CD4-positive, alpha-beta T cell (primary cell): ENCODE data around the gene CLIP2. TPM values are rescaled to one million over a fixed set of nuclear protein-coding genes. Genes with fewer than 3 reads are reported as not detected.

Experiments used
- ATAC-seq: fragments of 200-7000 bp; cut with Tn5 transposase; one replicate; pipeline ENCODE4 v1.10.0; 2022; ENCODE audit warnings: mild to moderate bottlenecking; ENCODE audit not compliant: poor library complexity
- CTCF ChIA-PET: fragments of 350-600 bp; sonication (Branson Sonifier 250); formaldehyde crosslinking; loops from one replicate; lab custom pipeline; 2021; ENCODE audit warnings: antibody characterized with exemption, inconsistent platforms; lab: Charles Lee
- POLR2A ChIA-PET: fragments of 350-600 bp; sonication (Branson Sonifier 250); formaldehyde crosslinking; loops from one replicate; lab custom pipeline; 2021; ENCODE audit warnings: antibody characterized with exemption, inconsistent platforms; lab: Charles Lee
- DNase-seq, 14 experiments: peaks; one replicate each; pipeline ENCODE4 v3.0.0-alpha.2; 2013 to 2020; ENCODE audit warnings: mixed read lengths in 2 of 14
- H3K27ac ChIP-seq, 2 donors: one replicate each; pipeline versions ENCODE4 v1.5.1 to v1.7.0; 2013; ENCODE audit warnings: low read length in 2 of 2, low read depth in 1 of 2, mild to moderate bottlenecking in 1 of 2
- H3K27me3 ChIP-seq, 2 experiments: 1 replicate in 1 of 2; 2 replicates in 1 of 2; pipeline versions ENCODE4 v1.6.1 to v1.7.0; 2013; ENCODE audit warnings: low read length in 2 of 2, control low read depth in 1 of 2, mild to moderate bottlenecking in 1 of 2, moderate library complexity in 1 of 2; ENCODE audit not compliant: insufficient read depth in 2 of 2, control insufficient read depth in 1 of 2
- H3K36me3 ChIP-seq: one replicate; pipeline ENCODE4 v1.6.1; 2013; ENCODE audit warnings: low read length, control low read depth; ENCODE audit not compliant: insufficient read depth
- H3K4me1 ChIP-seq: one replicate; pipeline ENCODE4 v1.6.1; 2013; ENCODE audit warnings: low read length, control low read depth; ENCODE audit not compliant: insufficient read depth
- H3K4me3 ChIP-seq: one replicate; pipeline ENCODE4 v1.5.1; 2013; ENCODE audit warnings: mild to moderate bottlenecking, low read length, moderate library complexity
- H3K9me3 ChIP-seq, 2 experiments: 1 replicate in 1 of 2; 2 replicates in 1 of 2; pipeline versions ENCODE4 v1.6.1 to v1.7.0; 2013; ENCODE audit warnings: low read length in 2 of 2, mild to moderate bottlenecking in 2 of 2, control low read depth in 1 of 2, moderate library complexity in 1 of 2; ENCODE audit not compliant: control insufficient read depth in 1 of 2, insufficient read depth in 1 of 2
- H3K27ac Mint-ChIP-seq: one replicate; pipeline ENCODE4 v1.8.0; 2020; ENCODE audit warnings: mixed read lengths
- H3K27me3 Mint-ChIP-seq: one replicate; pipeline ENCODE4 v1.8.0; 2021; ENCODE audit warnings: mixed read lengths
- H3K36me3 Mint-ChIP-seq: one replicate; pipeline ENCODE4 v1.8.0; 2021; ENCODE audit warnings: low read depth, mixed read lengths
- H3K4me1 Mint-ChIP-seq: one replicate; pipeline ENCODE4 v1.8.0; 2021; ENCODE audit warnings: low read depth, mixed read lengths
- H3K4me3 Mint-ChIP-seq: one replicate; pipeline ENCODE4 v1.8.0; 2020; ENCODE audit warnings: mild to moderate bottlenecking, mixed read lengths
- H3K9me3 Mint-ChIP-seq: one replicate; pipeline ENCODE4 v1.8.0; 2020; ENCODE audit warnings: mixed read lengths
- intact Hi-C, 2 experiments: fragments of 100-400 bp; cut with DNase I in 1 of 2; cut with micrococcal nuclease in 1 of 2; formaldehyde crosslinking; loops; one replicate each; pipeline versions ENCODE4 v1.15.1 to v1.9.0; 2023 to 2025; cut with DNase I, micrococcal nuclease
- total RNA-seq, 174 experiments: library from RNA in 2 of 174; stranded (reverse) in 2 of 174; gene quantifications; one replicate each; pipeline ENCODE4 v1.2.3 and lab custom pipeline; 2021 to 2026
- TF ChIP-seq, protein P1 (sequence below): fragments of 200-600 bp; IDR thresholded peaks from one replicate; pipeline ENCODE4 v1.8.0; 2022; ENCODE audit warnings: antibody characterized with exemption, mild to moderate bottlenecking

The CLIP2 gene
- total RNA-seq, 2 experiments from 2014 or later: 2.4 to 2.7 TPM

DNA sequence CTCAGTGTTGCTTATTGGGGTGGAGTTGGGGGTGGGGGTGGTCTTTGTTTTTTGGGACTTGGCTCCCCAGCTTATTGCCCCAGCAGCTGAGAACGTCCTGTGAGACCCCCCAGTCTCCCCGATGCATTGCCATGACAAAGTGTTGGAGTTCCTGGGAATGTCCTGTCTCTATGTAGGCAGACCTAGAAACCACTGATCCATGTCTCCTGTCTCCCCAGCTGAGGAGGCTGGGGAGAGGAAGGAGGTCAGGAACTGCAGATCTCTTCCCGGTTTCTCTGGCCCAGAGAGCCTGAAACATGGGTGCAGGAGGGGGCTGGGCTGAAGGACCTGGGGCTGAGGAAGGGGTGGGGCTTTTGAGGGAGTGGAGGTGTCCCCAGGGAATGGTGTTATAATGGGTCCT is 84.3 kb downstream of the CLIP2 start:
- intact Hi-C loops: no loop called here
- H3K36me3 Mint-ChIP-seq: no peaks in the 10 kb centered on the region
- TF ChIP-seq, protein P1, sequence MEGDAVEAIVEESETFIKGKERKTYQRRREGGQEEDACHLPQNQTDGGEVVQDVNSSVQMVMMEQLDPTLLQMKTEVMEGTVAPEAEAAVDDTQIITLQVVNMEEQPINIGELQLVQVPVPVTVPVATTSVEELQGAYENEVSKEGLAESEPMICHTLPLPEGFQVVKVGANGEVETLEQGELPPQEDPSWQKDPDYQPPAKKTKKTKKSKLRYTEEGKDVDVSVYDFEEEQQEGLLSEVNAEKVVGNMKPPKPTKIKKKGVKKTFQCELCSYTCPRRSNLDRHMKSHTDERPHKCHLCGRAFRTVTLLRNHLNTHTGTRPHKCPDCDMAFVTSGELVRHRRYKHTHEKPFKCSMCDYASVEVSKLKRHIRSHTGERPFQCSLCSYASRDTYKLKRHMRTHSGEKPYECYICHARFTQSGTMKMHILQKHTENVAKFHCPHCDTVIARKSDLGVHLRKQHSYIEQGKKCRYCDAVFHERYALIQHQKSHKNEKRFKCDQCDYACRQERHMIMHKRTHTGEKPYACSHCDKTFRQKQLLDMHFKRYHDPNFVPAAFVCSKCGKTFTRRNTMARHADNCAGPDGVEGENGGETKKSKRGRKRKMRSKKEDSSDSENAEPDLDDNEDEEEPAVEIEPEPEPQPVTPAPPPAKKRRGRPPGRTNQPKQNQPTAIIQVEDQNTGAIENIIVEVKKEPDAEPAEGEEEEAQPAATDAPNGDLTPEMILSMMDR: no peak
- ATAC-seq: no peak
- DNase-seq: no peak
- H3K27ac Mint-ChIP-seq: no peak overlapping the region
- H3K4me3 Mint-ChIP-seq: no peak overlapping the region
- POLR2A ChIA-PET: no interaction called here
- Histone ChIP-seq H3K4me1 (peaks cover 4% of the 10 kb centered on the region), H3K9me3 (no peaks in the 10 kb centered on the region), H3K27me3 (no peaks in the 10 kb centered on the region), H3K27ac (no peak overlapping the region), H3K4me3 (no peak overlapping the region), H3K36me3 (no peaks in the 10 kb centered on the region)
- H3K9me3 Mint-ChIP-seq: no peaks in the 10 kb centered on the region
- CTCF ChIA-PET: no interaction called here
- no peaks in the 10 kb centered on the region for H3K4me1 Mint-ChIP-seq
- peaks cover 4% of the 10 kb centered on the region for H3K27me3 Mint-ChIP-seq

DNA sequence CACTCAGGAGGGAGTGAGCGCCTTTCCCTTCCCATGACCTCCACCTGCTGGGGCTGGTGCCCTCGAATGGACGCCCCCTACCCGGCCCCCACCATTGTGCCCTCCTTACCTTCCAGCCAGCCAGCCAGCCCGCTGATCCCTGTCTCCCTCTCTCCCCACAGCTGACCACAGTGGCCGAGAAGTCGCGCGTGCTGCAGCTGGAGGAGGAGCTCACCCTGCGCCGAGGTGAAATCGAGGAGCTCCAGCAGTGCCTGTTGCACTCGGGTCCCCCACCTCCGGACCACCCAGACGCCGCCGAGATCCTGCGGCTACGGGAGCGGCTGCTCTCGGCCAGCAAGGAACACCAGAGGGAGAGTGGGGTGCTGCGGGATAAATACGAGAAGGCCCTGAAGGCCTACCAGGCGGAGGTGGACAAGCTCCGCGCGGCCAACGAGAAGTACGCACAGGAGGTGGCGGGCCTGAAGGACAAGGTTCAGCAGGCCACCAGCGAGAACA is 86.6 kb downstream of the CLIP2 start:
- no peak overlapping the region for H3K4me3 Mint-ChIP-seq
- TF ChIP-seq, protein P1: no peak
- no peaks in the 10 kb centered on the region for H3K27me3 ChIP-seq
- H3K9me3 ChIP-seq: no peaks in the 10 kb centered on the region
- H3K4me1 Mint-ChIP-seq: no peaks in the 10 kb centered on the region
- H3K4me1 ChIP-seq: peaks cover 4% of the 10 kb centered on the region
- no peaks in the 10 kb centered on the region for H3K36me3 Mint-ChIP-seq
- H3K27me3 Mint-ChIP-seq: peaks cover 4% of the 10 kb centered on the region
- H3K4me3 ChIP-seq: no peak overlapping the region
- no peak overlapping the region for H3K27ac Mint-ChIP-seq
- H3K27ac ChIP-seq: no peak overlapping the region
- ChIA-PET POLR2A (no interaction called here), CTCF (no interaction called here)
- DNase-seq (no peak), ATAC-seq (no peak)
- no peaks in the 10 kb centered on the region for H3K36me3 ChIP-seq
- no peaks in the 10 kb centered on the region for H3K9me3 Mint-ChIP-seq
- intact Hi-C loops: no loop called here

DNA sequence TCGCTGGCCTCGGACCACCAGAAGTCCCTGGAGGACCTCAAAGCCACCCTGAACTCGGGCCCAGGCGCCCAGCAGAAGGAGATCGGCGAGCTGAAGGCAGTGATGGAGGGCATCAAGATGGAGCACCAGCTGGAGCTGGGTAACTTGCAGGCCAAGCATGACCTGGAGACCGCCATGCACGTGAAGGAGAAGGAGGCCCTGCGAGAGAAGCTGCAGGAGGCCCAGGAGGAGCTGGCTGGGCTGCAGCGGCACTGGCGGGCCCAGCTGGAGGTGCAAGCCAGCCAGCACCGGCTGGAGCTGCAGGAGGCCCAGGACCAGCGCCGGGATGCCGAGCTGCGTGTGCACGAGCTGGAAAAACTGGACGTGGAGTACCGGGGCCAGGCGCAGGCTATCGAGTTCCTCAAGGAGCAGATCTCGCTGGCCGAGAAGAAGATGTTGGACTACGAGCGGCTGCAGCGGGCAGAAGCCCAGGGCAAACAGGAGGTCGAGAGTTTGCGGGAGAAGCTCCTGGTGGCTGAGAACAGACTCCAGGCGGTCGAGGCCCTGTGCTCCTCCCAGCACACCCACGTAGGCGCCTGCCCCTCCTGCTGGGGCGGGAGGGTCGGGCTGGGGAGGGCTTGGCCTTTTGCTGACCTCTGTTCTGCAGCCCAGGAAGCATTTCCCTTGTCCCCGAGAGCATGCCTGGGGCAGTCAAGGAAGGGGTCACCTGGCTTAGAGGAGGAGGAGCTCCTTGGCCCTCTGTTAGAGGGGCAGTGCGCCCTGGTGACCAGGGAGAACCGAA is 87.2 kb downstream of the CLIP2 start:
- Histone ChIP-seq H3K9me3 (no peaks in the 10 kb centered on the region), H3K36me3 (no peaks in the 10 kb centered on the region), H3K27me3 (no peaks in the 10 kb centered on the region), H3K4me3 (no peak overlapping the region), H3K4me1 (peaks cover 4% of the 10 kb centered on the region), H3K27ac (no peak overlapping the region)
- Mint-ChIP-seq H3K9me3 (no peaks in the 10 kb centered on the region), H3K4me3 (no peak overlapping the region), H3K36me3 (no peaks in the 10 kb centered on the region), H3K27me3 (peaks cover 4% of the 10 kb centered on the region), H3K27ac (no peak overlapping the region), H3K4me1 (no peaks in the 10 kb centered on the region)
- intact Hi-C loops: no loop called here
- DNase-seq (no peak), ATAC-seq (no peak)
- CTCF ChIA-PET: no interaction called here
- POLR2A ChIA-PET: no interaction called here
- TF ChIP-seq, protein P1: no peak
